HEK293 (cell line): ENCODE measurements around the gene ATP5F1B.
A peak's percentile ranks its signal among the peaks of the same experiment; 100 is the strongest.

Source experiments
- BCL11A ChIP-seq: fragments of 450-650 bp; formaldehyde crosslinking; IDR thresholded peaks from 2 replicates; pipeline ENCODE4 v1.5.1; 2016; ENCODE audit warnings: low read depth, missing biosample characterization, missing genetic modification characterization
- KLF10 ChIP-seq: fragments of 450-650 bp; IDR thresholded peaks from 2 replicates; pipeline ENCODE4 v1.5.1; 2018; ENCODE audit warnings: missing biosample characterization, mild to moderate bottlenecking, missing genetic modification characterization
- KLF16 ChIP-seq: fragments of 450-650 bp; formaldehyde crosslinking; IDR thresholded peaks from 2 replicates; pipeline ENCODE4 v1.5.1; 2017; ENCODE audit warnings: missing biosample characterization, missing genetic modification characterization
- PRDM1 ChIP-seq: fragments of 450-650 bp; formaldehyde crosslinking; IDR thresholded peaks from 2 replicates; pipeline ENCODE4; 2016; ENCODE audit warnings: missing biosample characterization, missing genetic modification characterization
- ZNF23 ChIP-seq: fragments of 450-650 bp; formaldehyde crosslinking; IDR thresholded peaks from 2 replicates; pipeline ENCODE4 v1.5.1; 2016; ENCODE audit warnings: missing biosample characterization, missing genetic modification characterization, borderline replicate concordance
- ZNF366 ChIP-seq: fragments of 450-650 bp; formaldehyde crosslinking; conservative IDR thresholded peaks from 2 replicates; pipeline ENCODE4 v1.5.1; 2016; ENCODE audit warnings: missing biosample characterization, missing genetic modification characterization
- ZNF391 ChIP-seq: fragments of 450-650 bp; formaldehyde crosslinking; IDR thresholded peaks from 2 replicates; pipeline ENCODE4 v1.5.1; 2016; ENCODE audit warnings: low read depth, missing biosample characterization, missing genetic modification characterization, borderline replicate concordance
- ZNF558 ChIP-seq: fragments of 450-650 bp; formaldehyde crosslinking; IDR thresholded peaks from 2 replicates; pipeline ENCODE4 v1.5.1; 2016; ENCODE audit warnings: missing biosample characterization, missing genetic modification characterization
- ZNF600 ChIP-seq: fragments of 450-650 bp; formaldehyde crosslinking; IDR thresholded peaks from 2 replicates; pipeline ENCODE4 v1.5.1; 2016; ENCODE audit warnings: missing biosample characterization, missing genetic modification characterization
- ZNF621 ChIP-seq: fragments of 450-650 bp; formaldehyde crosslinking; IDR thresholded peaks from 2 replicates; pipeline ENCODE4 v1.5.1; 2017; ENCODE audit warnings: missing biosample characterization, missing genetic modification characterization
- TF ChIP-seq, protein P1 (sequence below): fragments of 450-650 bp; formaldehyde crosslinking; IDR thresholded peaks from 2 replicates; pipeline ENCODE4 v1.5.1; 2016; ENCODE audit warnings: missing biosample characterization, missing genetic modification characterization
- TF ChIP-seq, protein P2 (sequence below): fragments of 450-650 bp; formaldehyde crosslinking; optimal IDR thresholded peaks from 2 replicates; pipeline ENCODE3; 2016; ENCODE audit warnings: missing biosample characterization, mild to moderate bottlenecking, missing genetic modification characterization
- TF ChIP-seq, protein P3 (sequence below): fragments of 450-650 bp; formaldehyde crosslinking; IDR thresholded peaks from 2 replicates; pipeline ENCODE4 v1.5.1; 2017; ENCODE audit warnings: missing biosample characterization, mild to moderate bottlenecking, missing genetic modification characterization, moderate library complexity
- TF ChIP-seq, protein P4 (sequence below): fragments of 450-650 bp; formaldehyde crosslinking; IDR thresholded peaks from 2 replicates; pipeline ENCODE4 v1.5.1; 2017; ENCODE audit warnings: missing biosample characterization, missing genetic modification characterization
- TF ChIP-seq, protein P5 (sequence below): fragments of 450-650 bp; formaldehyde crosslinking; IDR thresholded peaks from 2 replicates; pipeline ENCODE4 v1.5.1; 2017; ENCODE audit warnings: missing biosample characterization, missing genetic modification characterization
- TF ChIP-seq, protein P6 (sequence below): fragments of 450-650 bp; formaldehyde crosslinking; IDR thresholded peaks from 2 replicates; pipeline ENCODE4 v1.5.1; 2016; ENCODE audit warnings: missing biosample characterization, missing genetic modification characterization
- TF ChIP-seq, protein P7 (sequence below): fragments of 450-650 bp; formaldehyde crosslinking; IDR thresholded peaks from 2 replicates; pipeline ENCODE4 v1.5.1; 2016; ENCODE audit warnings: missing biosample characterization, missing genetic modification characterization
- TF ChIP-seq, protein P8 (sequence below): fragments of 450-650 bp; formaldehyde crosslinking; conservative IDR thresholded peaks from 2 replicates; pipeline ENCODE4 v1.5.1; 2016; ENCODE audit warnings: low read depth, missing biosample characterization, missing genetic modification characterization

The ATP5F1B gene

DNA sequence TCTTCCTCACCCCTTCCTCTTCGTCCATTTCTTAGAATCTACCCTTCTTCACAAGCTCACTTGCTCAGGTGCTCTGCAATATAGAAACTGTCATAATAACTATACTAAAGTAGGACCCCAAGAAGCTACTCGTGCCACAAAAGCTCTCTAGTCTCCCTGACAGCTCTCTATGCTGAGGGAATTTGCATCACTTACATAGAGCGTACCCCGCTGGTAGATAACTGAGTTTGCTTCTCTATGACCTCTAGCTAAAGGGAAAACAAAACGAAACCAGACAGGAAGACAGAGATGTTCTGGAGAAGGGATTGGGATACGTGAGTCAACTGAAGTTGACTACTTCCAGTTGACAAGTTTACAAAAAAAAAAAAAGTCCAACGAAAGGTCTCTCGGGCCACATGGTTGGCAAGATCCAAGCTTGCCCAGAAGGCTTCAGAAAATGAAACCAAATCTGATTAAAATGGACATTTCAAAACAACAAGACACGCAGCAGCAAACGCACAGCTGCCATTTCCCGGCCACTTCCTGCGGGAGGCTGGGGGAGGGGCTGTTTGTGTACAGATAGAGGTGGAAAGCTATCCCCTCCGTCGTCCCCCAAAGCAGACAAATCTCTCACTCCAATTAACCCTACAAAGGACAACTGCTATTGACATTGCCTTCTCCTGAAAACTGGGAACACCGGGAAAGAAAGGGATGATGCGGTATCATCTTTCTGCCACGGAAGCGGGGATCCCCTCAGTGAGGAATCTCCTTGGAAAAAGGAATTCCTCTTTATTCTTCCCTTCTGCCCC lies 16.9 kb downstream of the ATP5F1B start (continued):
- TF ChIP-seq, protein P1, sequence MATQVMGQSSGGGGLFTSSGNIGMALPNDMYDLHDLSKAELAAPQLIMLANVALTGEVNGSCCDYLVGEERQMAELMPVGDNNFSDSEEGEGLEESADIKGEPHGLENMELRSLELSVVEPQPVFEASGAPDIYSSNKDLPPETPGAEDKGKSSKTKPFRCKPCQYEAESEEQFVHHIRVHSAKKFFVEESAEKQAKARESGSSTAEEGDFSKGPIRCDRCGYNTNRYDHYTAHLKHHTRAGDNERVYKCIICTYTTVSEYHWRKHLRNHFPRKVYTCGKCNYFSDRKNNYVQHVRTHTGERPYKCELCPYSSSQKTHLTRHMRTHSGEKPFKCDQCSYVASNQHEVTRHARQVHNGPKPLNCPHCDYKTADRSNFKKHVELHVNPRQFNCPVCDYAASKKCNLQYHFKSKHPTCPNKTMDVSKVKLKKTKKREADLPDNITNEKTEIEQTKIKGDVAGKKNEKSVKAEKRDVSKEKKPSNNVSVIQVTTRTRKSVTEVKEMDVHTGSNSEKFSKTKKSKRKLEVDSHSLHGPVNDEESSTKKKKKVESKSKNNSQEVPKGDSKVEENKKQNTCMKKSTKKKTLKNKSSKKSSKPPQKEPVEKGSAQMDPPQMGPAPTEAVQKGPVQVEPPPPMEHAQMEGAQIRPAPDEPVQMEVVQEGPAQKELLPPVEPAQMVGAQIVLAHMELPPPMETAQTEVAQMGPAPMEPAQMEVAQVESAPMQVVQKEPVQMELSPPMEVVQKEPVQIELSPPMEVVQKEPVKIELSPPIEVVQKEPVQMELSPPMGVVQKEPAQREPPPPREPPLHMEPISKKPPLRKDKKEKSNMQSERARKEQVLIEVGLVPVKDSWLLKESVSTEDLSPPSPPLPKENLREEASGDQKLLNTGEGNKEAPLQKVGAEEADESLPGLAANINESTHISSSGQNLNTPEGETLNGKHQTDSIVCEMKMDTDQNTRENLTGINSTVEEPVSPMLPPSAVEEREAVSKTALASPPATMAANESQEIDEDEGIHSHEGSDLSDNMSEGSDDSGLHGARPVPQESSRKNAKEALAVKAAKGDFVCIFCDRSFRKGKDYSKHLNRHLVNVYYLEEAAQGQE, result peak; percentile 23; the same call in 1 of the 2 replicates
- TF ChIP-seq, protein P2, sequence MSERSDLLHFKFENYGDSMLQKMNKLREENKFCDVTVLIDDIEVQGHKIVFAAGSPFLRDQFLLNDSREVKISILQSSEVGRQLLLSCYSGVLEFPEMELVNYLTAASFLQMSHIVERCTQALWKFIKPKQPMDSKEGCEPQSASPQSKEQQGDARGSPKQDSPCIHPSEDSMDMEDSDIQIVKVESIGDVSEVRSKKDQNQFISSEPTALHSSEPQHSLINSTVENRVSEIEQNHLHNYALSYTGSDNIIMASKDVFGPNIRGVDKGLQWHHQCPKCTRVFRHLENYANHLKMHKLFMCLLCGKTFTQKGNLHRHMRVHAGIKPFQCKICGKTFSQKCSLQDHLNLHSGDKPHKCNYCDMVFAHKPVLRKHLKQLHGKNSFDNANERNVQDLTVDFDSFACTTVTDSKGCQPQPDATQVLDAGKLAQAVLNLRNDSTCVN (tag by site-specific recombination), result no peak
- TF ChIP-seq KLF16 (tag by site-specific recombination), result no peak; the same call in 1 of the 2 replicates
- peak; percentile 72; the same call in 1 of the 2 replicates for TF ChIP-seq ZNF600 (tag by site-specific recombination)
- TF ChIP-seq PRDM1 (tag by site-specific recombination), result peak; percentile 82
- TF ChIP-seq ZNF366 (tag by site-specific recombination), result peak; percentile 92
- TF ChIP-seq ZNF558, result 0 out of 2 replicates have a peak, but pooled peaks have one; percentile 13
- TF ChIP-seq, protein P3, sequence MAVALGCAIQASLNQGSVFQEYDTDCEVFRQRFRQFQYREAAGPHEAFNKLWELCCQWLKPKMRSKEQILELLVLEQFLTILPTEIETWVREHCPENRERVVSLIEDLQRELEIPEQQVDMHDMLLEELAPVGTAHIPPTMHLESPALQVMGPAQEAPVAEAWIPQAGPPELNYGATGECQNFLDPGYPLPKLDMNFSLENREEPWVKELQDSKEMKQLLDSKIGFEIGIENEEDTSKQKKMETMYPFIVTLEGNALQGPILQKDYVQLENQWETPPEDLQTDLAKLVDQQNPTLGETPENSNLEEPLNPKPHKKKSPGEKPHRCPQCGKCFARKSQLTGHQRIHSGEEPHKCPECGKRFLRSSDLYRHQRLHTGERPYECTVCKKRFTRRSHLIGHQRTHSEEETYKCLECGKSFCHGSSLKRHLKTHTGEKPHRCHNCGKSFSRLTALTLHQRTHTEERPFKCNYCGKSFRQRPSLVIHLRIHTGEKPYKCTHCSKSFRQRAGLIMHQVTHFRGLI, result no peak
- TF ChIP-seq ZNF621, result no peak
- no peak for TF ChIP-seq ZNF23 (tag by site-specific recombination)
- TF ChIP-seq, protein P4, sequence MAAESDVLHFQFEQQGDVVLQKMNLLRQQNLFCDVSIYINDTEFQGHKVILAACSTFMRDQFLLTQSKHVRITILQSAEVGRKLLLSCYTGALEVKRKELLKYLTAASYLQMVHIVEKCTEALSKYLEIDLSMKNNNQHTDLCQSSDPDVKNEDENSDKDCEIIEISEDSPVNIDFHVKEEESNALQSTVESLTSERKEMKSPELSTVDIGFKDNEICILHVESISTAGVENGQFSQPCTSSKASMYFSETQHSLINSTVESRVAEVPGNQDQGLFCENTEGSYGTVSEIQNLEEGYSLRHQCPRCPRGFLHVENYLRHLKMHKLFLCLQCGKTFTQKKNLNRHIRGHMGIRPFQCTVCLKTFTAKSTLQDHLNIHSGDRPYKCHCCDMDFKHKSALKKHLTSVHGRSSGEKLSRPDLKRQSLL, result peak; percentile 94
- no peak for TF ChIP-seq BCL11A (tag by site-specific recombination)
- 0 out of 2 replicates have a peak, but pooled peaks have one; percentile 21 for TF ChIP-seq ZNF391
- TF ChIP-seq, protein P5, sequence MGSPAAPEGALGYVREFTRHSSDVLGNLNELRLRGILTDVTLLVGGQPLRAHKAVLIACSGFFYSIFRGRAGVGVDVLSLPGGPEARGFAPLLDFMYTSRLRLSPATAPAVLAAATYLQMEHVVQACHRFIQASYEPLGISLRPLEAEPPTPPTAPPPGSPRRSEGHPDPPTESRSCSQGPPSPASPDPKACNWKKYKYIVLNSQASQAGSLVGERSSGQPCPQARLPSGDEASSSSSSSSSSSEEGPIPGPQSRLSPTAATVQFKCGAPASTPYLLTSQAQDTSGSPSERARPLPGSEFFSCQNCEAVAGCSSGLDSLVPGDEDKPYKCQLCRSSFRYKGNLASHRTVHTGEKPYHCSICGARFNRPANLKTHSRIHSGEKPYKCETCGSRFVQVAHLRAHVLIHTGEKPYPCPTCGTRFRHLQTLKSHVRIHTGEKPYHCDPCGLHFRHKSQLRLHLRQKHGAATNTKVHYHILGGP (tag by site-specific recombination), result no peak
- TF ChIP-seq, protein P6, sequence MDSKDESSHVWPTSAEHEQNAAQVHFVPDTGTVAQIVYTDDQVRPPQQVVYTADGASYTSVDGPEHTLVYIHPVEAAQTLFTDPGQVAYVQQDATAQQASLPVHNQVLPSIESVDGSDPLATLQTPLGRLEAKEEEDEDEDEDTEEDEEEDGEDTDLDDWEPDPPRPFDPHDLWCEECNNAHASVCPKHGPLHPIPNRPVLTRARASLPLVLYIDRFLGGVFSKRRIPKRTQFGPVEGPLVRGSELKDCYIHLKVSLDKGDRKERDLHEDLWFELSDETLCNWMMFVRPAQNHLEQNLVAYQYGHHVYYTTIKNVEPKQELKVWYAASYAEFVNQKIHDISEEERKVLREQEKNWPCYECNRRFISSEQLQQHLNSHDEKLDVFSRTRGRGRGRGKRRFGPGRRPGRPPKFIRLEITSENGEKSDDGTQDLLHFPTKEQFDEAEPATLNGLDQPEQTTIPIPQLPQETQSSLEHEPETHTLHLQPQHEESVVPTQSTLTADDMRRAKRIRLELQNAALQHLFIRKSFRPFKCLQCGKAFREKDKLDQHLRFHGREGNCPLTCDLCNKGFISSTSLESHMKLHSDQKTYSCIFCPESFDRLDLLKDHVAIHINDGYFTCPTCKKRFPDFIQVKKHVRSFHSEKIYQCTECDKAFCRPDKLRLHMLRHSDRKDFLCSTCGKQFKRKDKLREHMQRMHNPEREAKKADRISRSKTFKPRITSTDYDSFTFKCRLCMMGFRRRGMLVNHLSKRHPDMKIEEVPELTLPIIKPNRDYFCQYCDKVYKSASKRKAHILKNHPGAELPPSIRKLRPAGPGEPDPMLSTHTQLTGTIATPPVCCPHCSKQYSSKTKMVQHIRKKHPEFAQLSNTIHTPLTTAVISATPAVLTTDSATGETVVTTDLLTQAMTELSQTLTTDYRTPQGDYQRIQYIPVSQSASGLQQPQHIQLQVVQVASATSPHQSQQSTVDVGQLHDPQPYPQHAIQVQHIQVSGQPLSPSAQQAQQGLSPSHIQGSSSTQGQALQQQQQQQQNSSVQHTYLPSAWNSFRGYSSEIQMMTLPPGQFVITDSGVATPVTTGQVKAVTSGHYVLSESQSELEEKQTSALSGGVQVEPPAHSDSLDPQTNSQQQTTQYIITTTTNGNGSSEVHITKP, result peak; percentile 81
- TF ChIP-seq, protein P7, sequence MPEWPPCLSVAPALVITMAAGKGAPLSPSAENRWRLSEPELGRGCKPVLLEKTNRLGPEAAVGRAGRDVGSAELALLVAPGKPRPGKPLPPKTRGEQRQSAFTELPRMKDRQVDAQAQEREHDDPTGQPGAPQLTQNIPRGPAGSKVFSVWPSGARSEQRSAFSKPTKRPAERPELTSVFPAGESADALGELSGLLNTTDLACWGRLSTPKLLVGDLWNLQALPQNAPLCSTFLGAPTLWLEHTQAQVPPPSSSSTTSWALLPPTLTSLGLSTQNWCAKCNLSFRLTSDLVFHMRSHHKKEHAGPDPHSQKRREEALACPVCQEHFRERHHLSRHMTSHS (tag by site-specific recombination), result no peak
- 0 out of 2 replicates have a peak, but pooled peaks have one; percentile 27 for TF ChIP-seq KLF10
- TF ChIP-seq, protein P8, sequence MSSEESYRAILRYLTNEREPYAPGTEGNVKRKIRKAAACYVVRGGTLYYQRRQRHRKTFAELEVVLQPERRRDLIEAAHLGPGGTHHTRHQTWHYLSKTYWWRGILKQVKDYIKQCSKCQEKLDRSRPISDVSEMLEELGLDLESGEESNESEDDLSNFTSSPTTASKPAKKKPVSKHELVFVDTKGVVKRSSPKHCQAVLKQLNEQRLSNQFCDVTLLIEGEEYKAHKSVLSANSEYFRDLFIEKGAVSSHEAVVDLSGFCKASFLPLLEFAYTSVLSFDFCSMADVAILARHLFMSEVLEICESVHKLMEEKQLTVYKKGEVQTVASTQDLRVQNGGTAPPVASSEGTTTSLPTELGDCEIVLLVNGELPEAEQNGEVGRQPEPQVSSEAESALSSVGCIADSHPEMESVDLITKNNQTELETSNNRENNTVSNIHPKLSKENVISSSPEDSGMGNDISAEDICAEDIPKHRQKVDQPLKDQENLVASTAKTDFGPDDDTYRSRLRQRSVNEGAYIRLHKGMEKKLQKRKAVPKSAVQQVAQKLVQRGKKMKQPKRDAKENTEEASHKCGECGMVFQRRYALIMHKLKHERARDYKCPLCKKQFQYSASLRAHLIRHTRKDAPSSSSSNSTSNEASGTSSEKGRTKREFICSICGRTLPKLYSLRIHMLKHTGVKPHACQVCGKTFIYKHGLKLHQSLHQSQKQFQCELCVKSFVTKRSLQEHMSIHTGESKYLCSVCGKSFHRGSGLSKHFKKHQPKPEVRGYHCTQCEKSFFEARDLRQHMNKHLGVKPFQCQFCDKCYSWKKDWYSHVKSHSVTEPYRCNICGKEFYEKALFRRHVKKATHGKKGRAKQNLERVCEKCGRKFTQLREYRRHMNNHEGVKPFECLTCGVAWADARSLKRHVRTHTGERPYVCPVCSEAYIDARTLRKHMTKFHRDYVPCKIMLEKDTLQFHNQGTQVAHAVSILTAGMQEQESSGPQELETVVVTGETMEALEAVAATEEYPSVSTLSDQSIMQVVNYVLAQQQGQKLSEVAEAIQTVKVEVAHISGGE (tag by site-specific recombination), result 0 out of 2 replicates have a peak, but pooled peaks have one; percentile 14
